Lung (tissue), 12 donors: Measurements from ENCODE around the gene SCAF8. TPM values are rescaled to one million over a fixed set of nuclear protein-coding genes. Genes with fewer than 3 reads are reported as not detected.
"Not testable (repeated sequence)": the region's sequence is repeated elsewhere in the genome, so short reads cannot be mapped to it uniquely, and the experiment has no call there.

Experiments used
- ATAC-seq: fragments of 200-7000 bp; cut with Tn5 transposase; one replicate; pipeline ENCODE4 v1.9.1; 2020; ENCODE audit warnings: moderate number of reproducible peaks; ENCODE audit not compliant: insufficient read depth, low FRiP score
- DNase-seq, 3 donors: peaks; one replicate each; pipeline ENCODE4 v3.0.0-alpha.2; 2013 to 2017
- H3K27ac ChIP-seq, 2 donors: one replicate each; pipeline ENCODE4 v1.5.1; 2013; ENCODE audit warnings: mild to moderate bottlenecking in 2 of 2, moderate library complexity in 2 of 2, control low read depth in 1 of 2, inconsistent platforms in 1 of 2, low read depth in 1 of 2, low read length in 1 of 2
- H3K27me3 ChIP-seq, 3 donors: one replicate each; pipeline ENCODE4 v1.5.1; 2013; ENCODE audit warnings: low read length in 2 of 3; ENCODE audit not compliant: control insufficient read depth in 3 of 3, insufficient read depth in 3 of 3
- H3K36me3 ChIP-seq, 4 donors: one replicate each; pipeline ENCODE4 v1.5.1; 2013; ENCODE audit warnings: low read length in 4 of 4, mild to moderate bottlenecking in 1 of 4, moderate library complexity in 1 of 4; ENCODE audit not compliant: control insufficient read depth in 4 of 4, insufficient read depth in 4 of 4
- H3K4me1 ChIP-seq, 5 donors: one replicate each; pipeline ENCODE4 v1.5.1; 2013; ENCODE audit warnings: low read length in 5 of 5, mild to moderate bottlenecking in 2 of 5, moderate library complexity in 1 of 5; ENCODE audit not compliant: control insufficient read depth in 5 of 5, insufficient read depth in 5 of 5
- H3K4me3 ChIP-seq: one replicate; pipeline ENCODE4 v1.5.1; 2013; ENCODE audit warnings: mild to moderate bottlenecking, control low read depth, moderate library complexity
- H3K9ac ChIP-seq, 2 donors: one replicate each; pipeline ENCODE4 v1.5.1; 2013; ENCODE audit warnings: low read length in 2 of 2, control low read depth in 1 of 2; ENCODE audit not compliant: insufficient read depth in 1 of 2
- H3K9me3 ChIP-seq, 4 donors: one replicate each; pipeline ENCODE4 v1.5.1; 2013; ENCODE audit warnings: low read length in 3 of 4, mild to moderate bottlenecking in 1 of 4, moderate library complexity in 1 of 4; ENCODE audit not compliant: control insufficient read depth in 4 of 4, insufficient read depth in 3 of 4
- CTCF ChIP-seq: IDR thresholded peaks from 2 replicates; pipeline ENCODE4 v1.5.1; 2012; ENCODE audit warnings: mild to moderate bottlenecking; ENCODE audit errors: control extremely low read depth, extremely low read depth
- WGBS, 2 donors: extraction: QIAGEN DNeasy Blood & Tissue Kit; methylation state at CpG; one replicate each; pipeline ENCODE4 v1.1.7; 2013; 5-methylcytosine and 5-hydroxymethylcytosine counted together
- polyA plus RNA-seq, 2 donors: library from polyadenylated mRNA; stranded (reverse); fragments of 200-250 nt; gene quantifications; one replicate each; pipeline ENCODE4 v1.2.1, GENCODE V29; 2013
- total RNA-seq, 2 donors: library from RNA; depleted of rRNA in 1 of 2; stranded (reverse); fragments of >200 nt in 1 of 2; gene quantifications; one replicate each; pipeline ENCODE4 v1.2.1, GENCODE V29; 2014 to 2021
- donor health status: control.
- donor health status: control.
- donor health status: Bipolar disorder and iron deficiency.
- donor health status: healthy.
- donor health status: DM: yes; HTN: yes; CAD: no.

SCAF8 gene
- total and polyA plus RNA-seq, 4 donors: 11.2 to 71.9 (median 23.6) TPM

GRCh38 chr6:154768280-154768679 lies 35.1 kb downstream of the SCAF8 start:
- H3K27ac ChIP-seq: no peak overlapping the region
- H3K9ac ChIP-seq: no peak overlapping the region
- 73 to 83% methylated on average over 3 of the region's 3 CpGs for WGBS, 2 donors
- no peak overlapping the region for H3K4me3 ChIP-seq
- no peak for ATAC-seq
- H3K4me1 ChIP-seq: peaks cover 4 to 40% (median 7%) of the 10 kb centered on the region in 5 donors
- no peaks in the 10 kb centered on the region for H3K27me3 ChIP-seq
- no peak for TF ChIP-seq CTCF
- H3K36me3 ChIP-seq: no peaks in the 10 kb centered on the region
- no peaks in the 10 kb centered on the region for H3K9me3 ChIP-seq
- DNase-seq: no peak

- H3K9me3 ChIP-seq: no peaks in the 10 kb centered on the region
- no peaks in the 10 kb centered on the region for H3K27me3 ChIP-seq
- peaks cover 1 to 4% (median 3%) of the 10 kb centered on the region in 4 donors for H3K36me3 ChIP-seq
- WGBS, 2 donors: 74 to 86% methylated on average over 4 of the region's 4 CpGs
- DNase-seq (no peak), ATAC-seq (no peak)
- H3K4me3 ChIP-seq: no peak overlapping the region
- H3K9ac ChIP-seq: no peak overlapping the region
- no peak overlapping the region for H3K27ac ChIP-seq
- peaks cover 0 to 5% (median 0%) of the 10 kb centered on the region in 5 donors for H3K4me1 ChIP-seq
- TF ChIP-seq CTCF: no peak
Observed at GRCh38 chr6:154773610-154774089, 40.4 kb downstream of the SCAF8 start.

GRCh38 chr6:154779157-154779556 lies 45.9 kb downstream of the SCAF8 start:
- 97% methylated on average over 5 of the region's 5 CpGs for WGBS, 2 donors
- DNase-seq, H3K4me3 ChIP-seq, H3K4me1 ChIP-seq, ATAC-seq, H3K9ac ChIP-seq, H3K27me3 ChIP-seq, H3K9me3 ChIP-seq, H3K27ac ChIP-seq: not testable (repeated sequence)
- peaks cover under 1 to 11% (median 4%) of the 10 kb centered on the region in 4 donors for H3K36me3 ChIP-seq

- no peak for DNase-seq
- WGBS, 2 donors: 80 to 86% methylated on average over 4 of the region's 4 CpGs
- Histone ChIP-seq H3K27me3 (no peaks in the 10 kb centered on the region), H3K27ac (no peak overlapping the region), H3K4me3 (no peak overlapping the region), H3K36me3 (peaks cover 0 to 8% (median 3%) of the 10 kb centered on the region in 4 donors), H3K4me1 (peaks cover 0 to 3% (median 0%) of the 10 kb centered on the region in 5 donors), H3K9me3 (no peaks in the 10 kb centered on the region), H3K9ac (no peak overlapping the region)
- no peak for TF ChIP-seq CTCF
- ATAC-seq: no peak
Observed at GRCh38 chr6:154782193-154782592, 49.0 kb downstream of the SCAF8 start.
